Skeletal muscle tissue (tissue), 4 donors: ENCODE results near the gene ZNF462. TPM values are rescaled to one million over a fixed set of nuclear protein-coding genes. Genes with fewer than 3 reads are reported as not detected.
A peak's percentile ranks its signal among the peaks of the same experiment; 100 is the strongest.

Experiments
- H3K27ac ChIP-seq: one replicate; pipeline ENCODE4 v1.7.0; 2013; ENCODE audit warnings: mild to moderate bottlenecking, low read depth, low read length, inconsistent platforms
- H3K27me3 ChIP-seq, 3 donors: one replicate each; pipeline ENCODE4 v1.7.0; 2013; ENCODE audit warnings: low read length in 3 of 3; ENCODE audit not compliant: control insufficient read depth in 3 of 3, insufficient read depth in 3 of 3
- H3K36me3 ChIP-seq, 3 donors: one replicate each; pipeline ENCODE4 v1.7.0; 2013; ENCODE audit warnings: low read length in 3 of 3; ENCODE audit not compliant: control insufficient read depth in 3 of 3, insufficient read depth in 3 of 3
- H3K4me1 ChIP-seq, 3 donors: one replicate each; pipeline ENCODE4 v1.7.0; 2013; ENCODE audit warnings: low read length in 3 of 3, mild to moderate bottlenecking in 3 of 3; ENCODE audit not compliant: control insufficient read depth in 3 of 3, insufficient read depth in 3 of 3
- H3K4me3 ChIP-seq, 3 donors: one replicate each; pipeline ENCODE4 v1.7.0; 2013; ENCODE audit warnings: low read length in 3 of 3
- H3K9ac ChIP-seq, 3 donors: one replicate each; pipeline ENCODE4 v1.7.0; 2013; ENCODE audit warnings: low read length in 3 of 3, mild to moderate bottlenecking in 3 of 3, moderate library complexity in 2 of 3, low read depth in 1 of 3
- H3K9me3 ChIP-seq, 3 donors: one replicate each; pipeline ENCODE4 v1.7.0; 2013; ENCODE audit warnings: low read length in 3 of 3; ENCODE audit not compliant: control insufficient read depth in 3 of 3
- total RNA-seq: library from RNA; depleted of rRNA; stranded (reverse); fragments of >200 nt; gene quantifications from one replicate; pipeline ENCODE4 v1.2.3, GENCODE V29; 2014
- donor health status: Osteomylitis.

ZNF462 gene
- total RNA-seq, 1 donor from 2014 or later = 28.7 TPM

GRCh38 chr9:106874652-106875051 lies 11.7 kb downstream of the ZNF462 start:
- H3K4me3 ChIP-seq = peak overlapping the region in 1 of 3 donors; percentile 13
- H3K27ac ChIP-seq = peak overlapping the region; percentile 38
- H3K4me1 ChIP-seq = peaks cover 60 to 67% (median 61%) of the 10 kb centered on the region in 3 donors
- H3K36me3 ChIP-seq = no peaks in the 10 kb centered on the region
- no peak overlapping the region for H3K9ac ChIP-seq
- H3K27me3 ChIP-seq = no peaks in the 10 kb centered on the region
- H3K9me3 ChIP-seq = no peaks in the 10 kb centered on the region

GRCh38 chr9:106875529-106875928 lies 12.6 kb downstream of the ZNF462 start:
- Histone ChIP-seq H3K9me3 (no peaks in the 10 kb centered on the region), H3K4me1 (peaks cover 59 to 67% (median 63%) of the 10 kb centered on the region in 3 donors), H3K4me3 (no peak overlapping the region), H3K9ac (no peak overlapping the region), H3K27ac (peak overlapping the region; percentile 38), H3K27me3 (no peaks in the 10 kb centered on the region), H3K36me3 (no peaks in the 10 kb centered on the region)

- Histone ChIP-seq H3K36me3 (no peaks in the 10 kb centered on the region), H3K9ac (no peak overlapping the region), H3K27ac (peak overlapping the region; percentile 34), H3K27me3 (no peaks in the 10 kb centered on the region), H3K4me1 (peaks cover 55 to 60% (median 58%) of the 10 kb centered on the region in 3 donors), H3K9me3 (no peaks in the 10 kb centered on the region), H3K4me3 (no peak overlapping the region)
Measured at GRCh38 chr9:106877345-106877744, 14.4 kb downstream of the ZNF462 start.

GRCh38 chr9:106878081-106878837 lies 15.3 kb downstream of the ZNF462 start:
- Histone ChIP-seq H3K27ac (peak overlapping the region; percentile 34), H3K9ac (no peak overlapping the region), H3K36me3 (no peaks in the 10 kb centered on the region), H3K4me1 (peaks cover 60 to 63% (median 61%) of the 10 kb centered on the region in 3 donors), H3K9me3 (no peaks in the 10 kb centered on the region), H3K4me3 (no peak overlapping the region), H3K27me3 (no peaks in the 10 kb centered on the region)

- Histone ChIP-seq H3K36me3 (no peaks in the 10 kb centered on the region), H3K4me1 (peaks cover 59 to 66% (median 65%) of the 10 kb centered on the region in 3 donors), H3K4me3 (no peak overlapping the region), H3K27me3 (no peaks in the 10 kb centered on the region), H3K9ac (no peak overlapping the region), H3K9me3 (no peaks in the 10 kb centered on the region), H3K27ac (peak overlapping the region; percentile 34)
Measured at GRCh38 chr9:106878934-106879333, 16.0 kb downstream of the ZNF462 start.

- H3K27ac ChIP-seq = peak overlapping the region; percentile 60
- peaks cover 58 to 67% (median 60%) of the 10 kb centered on the region in 3 donors for H3K4me1 ChIP-seq
Measured at GRCh38 chr9:106879439-106879882, 16.5 kb downstream of the ZNF462 start.

GRCh38 chr9:106880081-106880480 lies 17.1 kb downstream of the ZNF462 start:
- H3K27ac ChIP-seq = peak overlapping the region; percentile 60
- no peaks in the 10 kb centered on the region for H3K9me3 ChIP-seq
- H3K4me1 ChIP-seq = peaks cover 57 to 63% (median 58%) of the 10 kb centered on the region in 3 donors
- H3K36me3 ChIP-seq = no peaks in the 10 kb centered on the region
- H3K9ac ChIP-seq = no peak overlapping the region
- no peak overlapping the region for H3K4me3 ChIP-seq
- H3K27me3 ChIP-seq = no peaks in the 10 kb centered on the region

More at GRCh38 chr9:106879439-106879882, 16.5 kb downstream of the ZNF462 start:
- H3K36me3 ChIP-seq = no peaks in the 10 kb centered on the region
- no peak overlapping the region for H3K4me3 ChIP-seq
- no peak overlapping the region for H3K9ac ChIP-seq
- no peaks in the 10 kb centered on the region for H3K9me3 ChIP-seq
- H3K27me3 ChIP-seq = no peaks in the 10 kb centered on the region

GRCh38 chr9:106880863-106881262 lies 17.9 kb downstream of the ZNF462 start:
- H3K27ac ChIP-seq = peak overlapping the region; percentile 60

GRCh38 chr9:106883030-106883429 lies 20.1 kb downstream of the ZNF462 start:
- H3K9ac ChIP-seq = no peak overlapping the region
- no peaks in the 10 kb centered on the region for H3K27me3 ChIP-seq
- H3K4me3 ChIP-seq = no peak overlapping the region
- H3K4me1 ChIP-seq = peaks cover 54 to 58% (median 55%) of the 10 kb centered on the region in 3 donors
- no peak overlapping the region for H3K27ac ChIP-seq
- H3K36me3 ChIP-seq = no peaks in the 10 kb centered on the region
- no peaks in the 10 kb centered on the region for H3K9me3 ChIP-seq

More at GRCh38 chr9:106880863-106881262, 17.9 kb downstream of the ZNF462 start:
- Histone ChIP-seq H3K9ac (no peak overlapping the region), H3K36me3 (no peaks in the 10 kb centered on the region), H3K27me3 (no peaks in the 10 kb centered on the region), H3K9me3 (no peaks in the 10 kb centered on the region), H3K4me3 (peak overlapping the region in 1 of 3 donors; percentile 11), H3K4me1 (peaks cover 57 to 67% (median 63%) of the 10 kb centered on the region in 3 donors)

- no peak overlapping the region for H3K4me3 ChIP-seq
- no peak overlapping the region for H3K9ac ChIP-seq
- H3K27ac ChIP-seq = no peak overlapping the region
- no peaks in the 10 kb centered on the region for H3K9me3 ChIP-seq
- H3K4me1 ChIP-seq = peaks cover 48 to 52% (median 48%) of the 10 kb centered on the region in 3 donors
- no peaks in the 10 kb centered on the region for H3K27me3 ChIP-seq
- no peaks in the 10 kb centered on the region for H3K36me3 ChIP-seq
Measured at GRCh38 chr9:106883626-106884190, 20.7 kb downstream of the ZNF462 start.
